ENCODE data around the gene IFNA5.

- TF ChIP-seq CTCF (conservative IDR thresholded peaks at IDR 0.05; ENCODE audit: low read length) (no peak), EZH2phosphoT487 (IDR thresholded peaks at IDR 0.05; ENCODE audit: borderline replicate concordance, low read depth, low read length) (no peak)
Observed at GRCh38 chr9:21255538-21256212, 49.4 kb downstream of the IFNA5 start.

Measured in OCI-LY7 (cell line).